Mucosa of descending colon (tissue), 3 donors: ENCODE results near the gene ERBB4. TPM values are rescaled to one million over a fixed set of nuclear protein-coding genes. Genes with fewer than 3 reads are reported as not detected.

Source experiments
- ATAC-seq: fragments of 200-7000 bp; cut with Tn5 transposase; one replicate; pipeline ENCODE4 v1.9.1; 2020; ENCODE audit warnings: mild to moderate bottlenecking, moderate library complexity
- DNase-seq, 3 donors: peaks; one replicate each; pipeline ENCODE4 v3.0.0-alpha.2; 2020
- H3K36me3 ChIP-seq: fragments of 200-600 bp; one replicate; pipeline ENCODE4 v1.8.0; 2021; ENCODE audit warnings: low read depth, mild to moderate bottlenecking
- H3K4me1 ChIP-seq: fragments of 200-600 bp; one replicate; pipeline ENCODE4 v1.8.0; 2021; ENCODE audit warnings: low read depth, mild to moderate bottlenecking
- H3K4me3 ChIP-seq: fragments of 200-600 bp; one replicate; pipeline ENCODE4 v1.8.0; 2021; ENCODE audit warnings: mild to moderate bottlenecking
- H3K9me3 ChIP-seq: fragments of 200-600 bp; one replicate; pipeline ENCODE4 v1.8.0; 2021; ENCODE audit warnings: mild to moderate bottlenecking
- intact Hi-C, 2 donors: fragments of 100-400 bp; cut with DNase I in 1 of 2; cut with micrococcal nuclease in 1 of 2; formaldehyde crosslinking; loops; one replicate each; pipeline versions ENCODE4 v1.11.0 to v1.11.1; 2022; cut with DNase I, micrococcal nuclease
- total RNA-seq, 3 donors: library from RNA; stranded (reverse); fragmentation: NEBNext Ultra II Directional in 2 of 3; extraction: Animal tissue kit (Norgen Biotek cat#: 25700) in 2 of 3; gene quantifications; one replicate each; pipeline versions ENCODE4 v1.2.1 to v1.2.4, GENCODE V29; 2021 to 2023
- TF ChIP-seq, protein P1 (sequence below): fragments of 200-600 bp; IDR thresholded peaks from one replicate; pipeline ENCODE4 v1.8.0; 2022; ENCODE audit warnings: antibody characterized with exemption, mild to moderate bottlenecking
- donor health status: DM: no; HTN: no; CAD: no; lungs with moderate emphysema.
- donor health status: DM: no; HTN: no; CAD: no.
- donor health status: DM: no; HTN: yes; CAD: no.

The ERBB4 gene
- total RNA-seq, 3 donors from 2014 or later: 0.05 to 0.25 TPM; not detected in 1

DNA sequence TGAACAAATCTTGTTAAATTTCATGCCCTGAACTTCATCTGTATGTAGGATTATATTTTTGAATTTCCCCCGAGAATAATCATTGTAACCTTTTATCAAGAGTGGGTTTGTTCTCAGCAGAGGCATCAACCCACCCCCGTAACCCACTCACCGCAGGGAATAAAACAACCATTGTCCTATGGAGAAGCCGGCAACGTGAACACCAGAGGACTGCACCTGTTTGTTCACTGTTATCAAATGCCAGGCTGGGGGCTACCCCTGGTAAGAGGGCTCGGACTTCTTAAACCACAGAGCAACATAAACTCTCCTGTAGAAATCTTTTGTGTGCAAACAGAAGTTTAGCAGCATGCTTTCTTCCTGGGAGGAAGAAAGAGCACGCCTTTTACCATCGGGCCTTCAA is 610.4 kb downstream of the ERBB4 start:
- ATAC-seq (no peak), DNase-seq (no peak)
- Histone ChIP-seq H3K9me3 (no peaks in the 10 kb centered on the region), H3K36me3 (no peaks in the 10 kb centered on the region), H3K4me1 (no peaks in the 10 kb centered on the region), H3K4me3 (no peak overlapping the region)
- TF ChIP-seq, protein P1, sequence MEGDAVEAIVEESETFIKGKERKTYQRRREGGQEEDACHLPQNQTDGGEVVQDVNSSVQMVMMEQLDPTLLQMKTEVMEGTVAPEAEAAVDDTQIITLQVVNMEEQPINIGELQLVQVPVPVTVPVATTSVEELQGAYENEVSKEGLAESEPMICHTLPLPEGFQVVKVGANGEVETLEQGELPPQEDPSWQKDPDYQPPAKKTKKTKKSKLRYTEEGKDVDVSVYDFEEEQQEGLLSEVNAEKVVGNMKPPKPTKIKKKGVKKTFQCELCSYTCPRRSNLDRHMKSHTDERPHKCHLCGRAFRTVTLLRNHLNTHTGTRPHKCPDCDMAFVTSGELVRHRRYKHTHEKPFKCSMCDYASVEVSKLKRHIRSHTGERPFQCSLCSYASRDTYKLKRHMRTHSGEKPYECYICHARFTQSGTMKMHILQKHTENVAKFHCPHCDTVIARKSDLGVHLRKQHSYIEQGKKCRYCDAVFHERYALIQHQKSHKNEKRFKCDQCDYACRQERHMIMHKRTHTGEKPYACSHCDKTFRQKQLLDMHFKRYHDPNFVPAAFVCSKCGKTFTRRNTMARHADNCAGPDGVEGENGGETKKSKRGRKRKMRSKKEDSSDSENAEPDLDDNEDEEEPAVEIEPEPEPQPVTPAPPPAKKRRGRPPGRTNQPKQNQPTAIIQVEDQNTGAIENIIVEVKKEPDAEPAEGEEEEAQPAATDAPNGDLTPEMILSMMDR: no peak
- intact Hi-C loops: no loop called here

DNA sequence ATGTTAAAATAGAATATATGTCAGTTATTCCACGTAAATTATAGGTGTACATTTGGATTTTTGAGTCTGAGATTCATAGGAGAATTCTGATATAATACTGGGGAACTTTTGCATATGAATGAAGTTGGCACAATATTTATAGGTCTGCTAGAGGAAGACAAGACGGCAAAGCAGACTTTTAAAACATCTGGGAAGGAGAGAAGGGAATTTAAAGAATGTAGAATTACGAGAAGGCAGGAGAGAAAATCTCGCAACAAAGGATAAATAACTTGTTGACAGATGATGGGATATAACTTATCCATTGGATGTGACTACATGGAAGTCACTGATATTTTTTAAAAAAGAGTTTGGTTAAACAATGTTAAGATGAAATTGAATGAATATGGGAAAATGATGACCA is 615.6 kb downstream of the ERBB4 start:
- Histone ChIP-seq H3K4me3 (no peak overlapping the region), H3K4me1 (no peaks in the 10 kb centered on the region), H3K36me3 (no peaks in the 10 kb centered on the region), H3K9me3 (no peaks in the 10 kb centered on the region)
- TF ChIP-seq, protein P1: no peak
- intact Hi-C loops: no loop called here
- DNase-seq: no peak
- ATAC-seq: no peak

DNA sequence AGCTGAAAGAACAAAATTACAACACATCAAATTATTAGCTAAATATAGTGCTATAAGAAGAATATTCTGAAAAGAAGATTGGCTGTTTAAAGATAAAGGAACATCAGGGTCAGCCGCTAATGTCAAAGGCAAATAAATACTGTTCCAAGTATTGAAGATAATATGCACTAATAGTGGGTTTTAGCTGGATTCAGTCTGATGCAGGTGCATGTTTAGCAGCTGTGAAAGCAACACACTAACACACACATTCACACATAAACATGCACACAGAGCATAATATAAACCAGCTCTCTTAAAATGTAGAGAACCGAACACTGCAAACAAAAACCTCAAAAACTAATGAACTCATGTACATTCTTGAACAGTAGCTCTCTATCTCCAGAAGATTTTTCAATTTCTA is 634.6 kb downstream of the ERBB4 start:
- ATAC-seq (no peak), DNase-seq (no peak)
- Histone ChIP-seq H3K4me3 (no peak overlapping the region), H3K4me1 (no peaks in the 10 kb centered on the region), H3K36me3 (no peaks in the 10 kb centered on the region), H3K9me3 (no peaks in the 10 kb centered on the region)
- TF ChIP-seq, protein P1: no peak
- intact Hi-C loops: no loop called here

DNA sequence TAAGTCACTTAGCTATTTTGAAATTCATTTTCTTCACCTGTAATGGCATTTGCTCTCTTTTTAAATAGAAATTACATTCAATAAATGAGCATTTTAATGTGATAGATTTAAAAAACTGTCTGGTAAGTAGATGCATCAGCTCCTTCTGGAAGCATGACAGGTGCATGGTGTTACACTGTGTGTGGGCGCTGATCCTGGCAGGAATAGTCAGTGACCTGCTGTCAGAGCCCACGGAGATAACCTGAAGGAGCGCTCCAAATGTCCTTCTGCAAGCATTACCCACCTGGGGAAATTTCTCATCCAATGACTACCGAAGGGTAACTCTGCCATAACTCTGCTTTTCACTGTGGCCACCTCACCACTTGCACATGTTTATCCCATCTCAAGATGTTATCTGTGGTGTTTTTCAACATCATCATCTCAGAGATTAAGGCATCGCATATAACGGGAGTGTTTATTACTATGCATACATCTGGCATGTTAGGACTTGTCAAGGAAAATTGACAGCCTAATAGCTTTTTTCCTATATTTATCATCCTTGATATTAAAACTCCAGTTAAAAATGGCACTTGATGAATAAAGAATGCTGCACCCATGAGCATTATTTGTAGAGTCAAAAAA is 637.3 kb downstream of the ERBB4 start:
- ATAC-seq (no peak), DNase-seq (no peak)
- H3K4me1 ChIP-seq: no peaks in the 10 kb centered on the region
- no peak overlapping the region for H3K4me3 ChIP-seq
- TF ChIP-seq, protein P1: no peak
- intact Hi-C loops: no loop called here
- H3K36me3 ChIP-seq: no peaks in the 10 kb centered on the region
- no peaks in the 10 kb centered on the region for H3K9me3 ChIP-seq

DNA sequence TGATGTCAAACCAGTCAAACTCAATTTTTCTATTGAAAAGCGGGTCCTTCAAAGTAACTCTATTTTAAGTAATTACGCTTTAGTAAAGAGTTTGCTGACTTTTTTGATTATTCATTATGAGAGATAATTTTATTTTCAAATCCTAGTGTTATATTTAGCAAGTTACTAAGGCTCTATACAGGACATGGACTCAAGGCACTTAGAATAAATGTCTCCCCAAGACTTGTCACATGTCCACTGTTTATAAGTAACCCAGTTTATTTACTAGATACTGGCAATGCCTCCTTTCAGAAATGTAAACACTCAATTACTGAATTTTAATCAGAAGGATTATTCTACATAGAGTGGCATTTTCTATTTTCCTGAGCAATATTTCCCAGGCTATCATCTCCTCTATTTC is 638.1 kb downstream of the ERBB4 start:
- Histone ChIP-seq H3K36me3 (no peaks in the 10 kb centered on the region), H3K4me3 (no peak overlapping the region), H3K4me1 (no peaks in the 10 kb centered on the region), H3K9me3 (no peaks in the 10 kb centered on the region)
- ATAC-seq (no peak), DNase-seq (no peak)
- intact Hi-C loops: no loop called here
- TF ChIP-seq, protein P1: no peak

DNA sequence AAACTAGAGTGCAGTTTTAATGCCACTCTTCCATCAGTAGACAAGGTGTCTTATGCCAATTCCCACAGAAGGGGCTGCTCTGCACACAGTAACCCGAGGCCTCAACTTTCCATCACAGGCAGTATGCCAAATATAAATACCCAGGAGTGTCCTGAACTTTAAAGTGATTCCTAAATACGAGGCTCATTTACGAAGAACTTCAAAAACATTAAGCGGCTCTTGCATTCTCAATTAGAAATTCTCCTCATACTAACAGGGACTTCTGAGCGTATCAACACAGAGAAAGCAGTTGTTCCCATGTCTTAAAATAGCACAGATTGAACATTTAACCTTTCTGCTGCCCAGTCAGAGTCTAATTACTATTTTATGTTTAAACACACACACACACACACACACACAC is 638.6 kb downstream of the ERBB4 start:
- ATAC-seq (no peak), DNase-seq (no peak)
- no peaks in the 10 kb centered on the region for H3K36me3 ChIP-seq
- H3K4me1 ChIP-seq: no peaks in the 10 kb centered on the region
- H3K4me3 ChIP-seq: no peak overlapping the region
- intact Hi-C loops: no loop called here
- H3K9me3 ChIP-seq: no peaks in the 10 kb centered on the region
- TF ChIP-seq, protein P1: no peak
